HG02981 (cell line): Measurements from ENCODE around the gene USP9X.
"Not testable (repeated sequence)": the region's sequence is repeated elsewhere in the genome, so short reads cannot be mapped to it uniquely, and the experiment has no call there.

Experiments used
- ATAC-seq: cut with Tn5 transposase; IDR thresholded peaks from one replicate; pipeline ENCODE4 v1.9.1; 2021; ENCODE audit warnings: mild to moderate bottlenecking, moderate library complexity; ENCODE audit not compliant: unreplicated experiment

Gene USP9X, protein sequence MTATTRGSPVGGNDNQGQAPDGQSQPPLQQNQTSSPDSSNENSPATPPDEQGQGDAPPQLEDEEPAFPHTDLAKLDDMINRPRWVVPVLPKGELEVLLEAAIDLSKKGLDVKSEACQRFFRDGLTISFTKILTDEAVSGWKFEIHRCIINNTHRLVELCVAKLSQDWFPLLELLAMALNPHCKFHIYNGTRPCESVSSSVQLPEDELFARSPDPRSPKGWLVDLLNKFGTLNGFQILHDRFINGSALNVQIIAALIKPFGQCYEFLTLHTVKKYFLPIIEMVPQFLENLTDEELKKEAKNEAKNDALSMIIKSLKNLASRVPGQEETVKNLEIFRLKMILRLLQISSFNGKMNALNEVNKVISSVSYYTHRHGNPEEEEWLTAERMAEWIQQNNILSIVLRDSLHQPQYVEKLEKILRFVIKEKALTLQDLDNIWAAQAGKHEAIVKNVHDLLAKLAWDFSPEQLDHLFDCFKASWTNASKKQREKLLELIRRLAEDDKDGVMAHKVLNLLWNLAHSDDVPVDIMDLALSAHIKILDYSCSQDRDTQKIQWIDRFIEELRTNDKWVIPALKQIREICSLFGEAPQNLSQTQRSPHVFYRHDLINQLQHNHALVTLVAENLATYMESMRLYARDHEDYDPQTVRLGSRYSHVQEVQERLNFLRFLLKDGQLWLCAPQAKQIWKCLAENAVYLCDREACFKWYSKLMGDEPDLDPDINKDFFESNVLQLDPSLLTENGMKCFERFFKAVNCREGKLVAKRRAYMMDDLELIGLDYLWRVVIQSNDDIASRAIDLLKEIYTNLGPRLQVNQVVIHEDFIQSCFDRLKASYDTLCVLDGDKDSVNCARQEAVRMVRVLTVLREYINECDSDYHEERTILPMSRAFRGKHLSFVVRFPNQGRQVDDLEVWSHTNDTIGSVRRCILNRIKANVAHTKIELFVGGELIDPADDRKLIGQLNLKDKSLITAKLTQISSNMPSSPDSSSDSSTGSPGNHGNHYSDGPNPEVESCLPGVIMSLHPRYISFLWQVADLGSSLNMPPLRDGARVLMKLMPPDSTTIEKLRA (N-terminal part only)

DNA sequence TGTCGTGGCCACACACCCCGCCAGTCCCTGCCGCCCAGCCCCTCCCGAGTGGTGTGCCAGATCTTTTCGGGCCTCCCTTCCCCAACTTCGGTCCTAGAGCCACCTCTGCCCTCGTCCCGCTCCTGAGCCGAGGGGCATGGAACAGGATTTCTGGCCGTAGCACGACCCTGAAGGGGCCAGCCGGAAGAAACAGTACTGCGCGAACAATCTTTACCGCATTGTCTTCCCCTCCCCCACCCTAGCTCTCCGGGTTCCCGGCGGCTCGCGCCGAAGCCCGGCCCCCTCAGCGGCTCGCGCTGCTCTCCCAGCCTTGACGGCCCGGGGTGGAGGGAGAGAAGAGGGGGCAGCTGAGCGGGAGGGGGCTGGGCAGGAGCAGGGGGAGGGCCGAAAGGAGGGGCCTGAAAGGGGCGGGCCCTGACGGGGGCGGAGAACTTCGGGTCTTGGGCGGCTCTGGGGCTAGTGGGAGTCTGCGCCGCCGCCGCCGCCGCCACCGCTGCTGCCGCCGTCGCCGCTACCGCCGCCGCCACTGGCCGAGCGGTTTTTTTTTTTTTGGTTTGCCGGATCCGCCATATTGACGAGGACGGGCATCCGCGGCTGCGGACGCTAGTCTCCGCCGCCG, at the start of gene USP9X:
USP9X (plus strand) TSS at position 553 of the 619 bp plus-strand sequence. CDS start 38,184 bp downstream, outside the sequence.
- ATAC-seq: peak; percentile 55

DNA sequence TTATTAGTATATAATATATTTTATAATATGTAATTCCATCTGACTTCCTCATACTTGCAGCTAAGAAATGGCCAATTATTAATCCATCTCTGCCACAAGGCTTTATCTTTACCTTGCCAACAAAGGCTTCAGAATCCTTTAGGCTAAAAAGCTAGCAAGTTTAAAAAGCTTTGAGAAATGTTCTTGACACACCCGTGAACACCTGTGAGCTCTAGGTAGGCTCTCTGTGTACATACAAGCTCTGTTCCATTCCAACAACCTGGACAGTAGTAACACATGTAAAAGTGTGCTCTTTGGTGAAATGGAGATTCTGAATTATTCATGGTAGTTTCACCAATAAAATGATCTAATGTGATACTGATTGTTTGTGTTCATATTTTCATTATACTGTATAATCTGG, 49.7 kb upstream of the USP9X start:
- ATAC-seq: no peak

DNA sequence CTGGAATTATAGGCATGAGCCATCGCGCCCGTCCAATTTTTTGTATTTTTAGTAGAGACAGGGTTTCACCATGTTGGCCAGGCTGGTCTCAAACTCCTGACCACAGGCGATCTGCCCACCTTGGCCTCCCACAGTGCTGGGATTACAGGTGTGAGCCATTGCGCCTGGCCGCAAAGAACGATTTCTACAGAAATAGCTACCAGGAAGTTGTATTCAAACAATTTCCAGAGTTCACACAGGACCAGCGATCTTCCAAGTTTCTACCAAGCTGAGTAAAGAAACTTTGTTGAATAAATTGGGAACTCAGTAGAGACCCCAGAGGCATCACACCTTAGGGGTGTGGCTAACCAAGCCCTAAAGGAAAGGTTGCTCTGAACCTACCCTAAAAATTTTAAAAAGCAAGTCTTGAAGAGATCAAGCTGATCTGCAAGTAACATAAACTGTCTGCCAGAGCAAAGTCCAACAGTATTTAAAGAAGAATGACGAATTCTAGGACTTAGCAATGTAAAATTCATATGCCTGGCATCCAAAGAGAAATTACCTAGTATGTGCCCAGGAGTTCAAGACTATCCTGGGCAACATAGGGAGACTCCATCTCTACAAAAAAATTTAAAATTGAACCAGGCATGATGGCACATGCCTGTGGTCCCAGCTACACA, 48.4 kb upstream of the USP9X start:
- ATAC-seq: no peak

DNA sequence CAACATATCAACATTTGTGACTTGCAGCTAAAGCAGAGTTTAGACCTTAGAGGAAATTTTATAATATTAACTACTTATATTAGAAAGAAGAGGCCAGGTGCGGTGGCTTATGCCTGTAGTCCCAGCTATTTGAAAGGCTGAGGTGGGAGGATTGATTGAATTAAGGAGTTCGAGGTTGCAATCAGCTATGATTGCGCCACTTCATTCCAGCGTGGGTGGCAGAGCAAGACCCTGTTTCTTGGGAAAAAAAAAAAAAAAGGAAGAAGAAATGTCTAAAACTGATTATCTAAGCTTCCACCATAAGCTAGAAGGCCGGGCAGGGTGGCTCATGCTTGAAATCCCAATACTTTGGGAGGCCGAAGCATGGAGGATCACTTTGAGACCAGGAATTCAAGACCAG, 42.0 kb upstream of the USP9X start:
- no peak for ATAC-seq

DNA sequence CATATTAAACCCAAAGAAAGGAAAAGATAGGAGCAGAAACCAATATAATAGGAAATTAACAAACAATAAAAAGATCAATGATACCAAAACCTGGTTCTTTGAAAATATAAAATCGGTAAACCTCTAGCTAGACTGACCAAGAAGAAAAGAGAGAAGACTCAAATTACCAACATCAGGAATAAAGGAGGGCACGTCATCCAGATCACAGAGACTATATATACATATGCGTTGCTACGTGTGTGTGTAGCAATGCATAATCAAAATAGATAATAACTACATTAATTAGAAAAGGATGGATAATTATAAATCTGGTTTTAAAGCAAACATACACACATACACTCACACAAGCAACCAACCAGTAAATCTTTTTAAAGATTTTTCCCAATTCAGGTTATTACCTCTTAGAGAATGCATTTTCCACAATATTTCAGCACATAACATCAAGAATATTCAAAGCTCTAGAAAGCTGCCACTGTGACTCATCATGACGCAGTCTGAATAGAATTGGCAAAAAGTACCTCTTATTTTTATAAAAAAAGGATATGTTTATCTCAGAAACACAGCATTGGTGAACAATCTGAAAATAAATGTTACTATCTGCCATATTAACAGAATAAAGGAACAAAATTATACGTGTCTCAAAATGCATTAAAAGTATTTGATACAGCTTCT, 41.4 kb upstream of the USP9X start:
- ATAC-seq: no peak

DNA sequence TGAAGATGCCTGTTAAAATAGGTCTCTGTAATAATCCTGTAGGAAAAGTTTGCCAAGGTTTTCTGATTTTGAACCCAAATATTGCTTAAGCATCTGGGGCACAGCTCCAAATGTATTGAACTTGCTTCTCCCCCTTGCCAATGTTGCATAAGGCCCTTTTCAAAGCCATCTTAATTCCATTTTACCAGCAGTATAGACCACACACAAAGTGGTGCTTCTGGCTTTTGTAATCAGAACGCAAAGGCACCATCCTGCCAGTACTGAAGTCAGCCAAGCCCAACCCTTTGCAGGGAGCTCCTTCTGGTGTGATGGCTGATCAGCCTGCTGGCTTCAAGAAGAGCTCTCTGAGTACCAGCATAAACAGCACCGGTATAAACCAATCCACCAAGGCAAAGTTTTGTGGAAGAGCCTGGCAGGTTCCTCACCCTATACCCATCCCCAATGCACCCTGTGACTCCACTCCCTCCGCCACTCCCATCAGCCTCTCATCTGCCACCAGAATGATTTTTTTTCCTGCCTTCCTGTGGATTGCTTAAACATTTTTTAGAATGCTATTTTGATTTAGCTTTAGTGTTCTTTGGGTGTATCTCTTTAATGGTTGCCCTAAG, 39.2 kb upstream of the USP9X start:
- no peak for ATAC-seq

DNA sequence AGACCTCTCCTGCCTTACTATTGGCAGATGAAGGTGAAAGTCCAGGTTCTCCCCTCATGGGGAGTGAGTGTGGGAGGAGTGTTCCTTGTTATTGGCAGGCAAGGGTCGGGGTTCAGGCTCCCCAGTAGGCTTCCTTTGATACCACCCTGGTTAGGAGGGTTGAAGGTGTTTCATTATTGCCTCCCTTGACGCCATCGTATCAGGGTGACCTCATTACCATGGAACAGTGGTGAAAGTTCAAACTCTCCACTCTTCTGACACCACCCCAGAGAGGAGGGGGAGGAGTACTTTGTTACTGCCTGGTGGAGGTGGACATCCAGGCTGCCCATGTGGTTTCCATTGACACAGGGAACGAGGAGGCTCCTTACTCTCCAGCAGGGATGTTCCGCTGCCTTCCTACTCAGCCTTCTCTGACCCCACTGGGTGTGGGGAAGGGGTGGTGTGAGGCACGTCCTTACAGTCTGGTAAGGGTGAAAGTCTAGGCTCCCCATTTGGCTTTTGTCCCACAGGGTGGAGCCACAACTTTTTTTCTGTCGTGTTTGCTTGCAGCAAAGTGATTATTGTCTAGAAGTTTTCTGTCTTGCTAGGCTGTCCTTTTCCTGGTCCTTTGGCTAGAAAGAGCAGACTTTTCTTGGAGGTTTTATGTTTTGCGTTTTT, 37.2 kb upstream of the USP9X start:
- ATAC-seq: no peak

DNA sequence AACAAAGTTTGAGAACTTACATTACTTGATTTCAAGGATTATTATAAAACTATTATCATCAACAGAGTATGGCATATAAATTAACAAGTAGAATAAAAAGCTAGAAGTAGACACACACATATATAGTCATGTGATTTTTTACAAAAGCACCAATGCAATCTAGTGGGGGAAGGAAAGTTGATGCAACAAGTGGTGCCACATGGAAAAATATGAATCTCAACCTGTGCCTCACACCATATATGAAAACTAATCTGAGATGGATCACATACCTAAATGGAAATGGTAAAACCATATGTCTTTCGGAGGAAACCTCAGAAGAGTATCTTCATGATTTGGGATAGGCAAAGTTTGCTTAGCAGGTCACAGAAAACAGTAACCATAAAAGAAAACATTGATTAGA, 34.9 kb upstream of the USP9X start:
- no peak for ATAC-seq

DNA sequence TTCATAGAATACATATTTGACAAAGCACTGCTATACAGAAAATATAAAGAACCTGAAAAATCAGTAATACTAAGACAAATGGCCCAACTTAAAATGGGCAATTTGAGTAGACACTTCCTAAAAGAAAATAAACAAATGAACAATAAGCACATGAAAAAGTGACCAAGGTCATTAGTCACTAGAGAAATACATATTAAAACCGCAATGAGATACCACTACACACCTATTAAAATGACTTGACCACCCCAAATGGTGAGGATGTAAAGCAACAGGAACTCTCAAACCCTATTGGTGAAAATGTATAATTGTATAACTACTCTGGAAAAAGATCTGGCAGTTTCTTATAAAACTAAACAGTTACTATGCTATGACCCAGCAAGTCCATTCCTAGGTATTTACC, 34.0 kb upstream of the USP9X start:
- no peak for ATAC-seq

DNA sequence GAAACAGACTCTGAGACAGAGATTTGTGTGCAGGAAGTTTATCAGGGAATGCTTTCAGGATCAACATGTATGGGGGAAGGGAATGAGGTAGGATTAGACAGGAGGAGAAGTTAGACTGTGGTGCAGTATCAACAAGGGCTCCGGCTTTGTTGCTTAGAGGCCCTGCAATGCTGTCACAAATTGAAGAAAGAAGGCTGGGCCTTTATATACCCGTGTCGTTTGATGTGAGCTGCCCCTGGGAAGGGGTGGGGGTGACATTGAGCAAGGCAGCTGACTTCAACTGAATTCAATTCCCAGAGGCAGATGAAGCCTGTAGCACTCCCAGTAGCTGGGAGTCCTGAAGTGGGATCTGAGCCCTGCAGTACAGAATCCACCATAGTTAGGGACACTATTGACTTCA, 29.5 kb upstream of the USP9X start:
- no peak for ATAC-seq

DNA sequence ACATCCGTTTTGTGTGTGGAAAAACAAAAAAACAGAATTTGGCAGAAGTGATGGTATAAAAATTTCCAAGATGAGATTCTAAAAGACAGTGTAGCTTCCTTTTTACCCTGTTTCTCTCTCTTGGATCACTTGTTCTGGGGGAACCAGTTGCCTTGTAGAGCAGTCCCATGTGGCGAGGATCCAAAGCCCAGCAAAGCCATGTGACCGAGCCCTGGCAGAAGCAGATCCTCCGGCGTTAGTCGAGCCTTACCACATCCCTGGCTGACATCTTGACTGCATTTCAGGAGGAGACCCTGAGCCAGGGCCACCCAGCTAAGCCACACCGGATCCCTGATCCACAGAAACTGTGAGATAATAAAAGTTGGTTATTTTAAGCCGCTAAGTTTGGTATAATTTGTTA, 22.0 kb upstream of the USP9X start:
- ATAC-seq: not testable (repeated sequence)

DNA sequence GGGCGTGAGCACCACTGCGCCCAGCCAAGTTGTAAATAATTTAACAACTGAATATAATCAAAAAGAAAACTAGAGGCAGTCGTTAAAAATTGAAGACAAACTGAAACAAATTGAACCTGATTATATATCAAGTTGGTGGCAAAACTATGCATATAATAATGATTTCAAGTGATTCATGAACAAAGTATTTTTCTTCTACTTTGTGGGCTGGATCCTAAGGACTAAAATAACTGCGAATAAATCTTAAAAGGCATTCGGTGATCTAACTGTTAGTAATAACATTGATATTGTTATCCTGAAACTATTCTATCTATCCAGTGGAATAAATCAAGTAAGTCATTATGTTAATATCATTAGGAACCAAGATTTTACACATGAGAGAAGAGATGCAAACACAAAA, 21.2 kb upstream of the USP9X start:
- ATAC-seq: no peak

DNA sequence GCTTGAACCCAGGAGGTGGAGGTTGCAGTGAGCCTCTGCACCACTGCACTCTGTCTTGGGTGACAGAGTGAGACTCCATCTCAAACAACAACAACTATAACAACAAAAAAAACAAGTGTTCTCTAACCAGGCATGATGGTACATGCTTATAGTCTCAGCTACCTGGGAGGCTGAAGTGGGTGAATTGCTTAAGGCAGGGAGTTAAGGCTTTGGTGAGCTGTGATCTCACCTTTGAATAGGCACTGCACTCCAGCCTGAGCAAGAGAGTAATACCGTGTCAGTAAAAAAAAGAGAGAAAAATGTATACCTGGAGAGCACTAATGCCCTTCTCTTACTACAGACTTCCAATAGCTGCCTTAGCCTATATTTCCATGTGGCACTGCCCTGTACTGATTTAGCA, 18.9 kb upstream of the USP9X start:
- ATAC-seq: no peak

DNA sequence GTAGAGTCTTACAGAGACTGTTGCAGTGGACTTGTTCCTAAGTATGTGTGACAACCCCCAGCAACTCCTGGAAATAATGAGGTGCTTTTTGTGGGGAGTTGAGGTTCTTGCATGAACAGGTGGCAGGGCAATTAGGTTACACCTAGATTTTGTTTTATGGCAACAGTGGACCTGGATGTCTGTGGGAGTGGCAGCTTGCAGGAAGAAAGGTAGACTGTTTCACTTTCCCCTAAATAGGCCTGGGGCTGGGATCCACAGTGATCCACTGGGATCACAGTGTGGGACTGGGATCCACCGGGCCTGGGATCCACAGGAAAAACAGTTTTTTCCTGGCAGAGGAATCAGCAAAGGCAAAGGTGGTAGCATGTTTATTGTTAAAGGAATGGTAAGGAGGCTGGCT, 18.3 kb upstream of the USP9X start:
- no peak for ATAC-seq

DNA sequence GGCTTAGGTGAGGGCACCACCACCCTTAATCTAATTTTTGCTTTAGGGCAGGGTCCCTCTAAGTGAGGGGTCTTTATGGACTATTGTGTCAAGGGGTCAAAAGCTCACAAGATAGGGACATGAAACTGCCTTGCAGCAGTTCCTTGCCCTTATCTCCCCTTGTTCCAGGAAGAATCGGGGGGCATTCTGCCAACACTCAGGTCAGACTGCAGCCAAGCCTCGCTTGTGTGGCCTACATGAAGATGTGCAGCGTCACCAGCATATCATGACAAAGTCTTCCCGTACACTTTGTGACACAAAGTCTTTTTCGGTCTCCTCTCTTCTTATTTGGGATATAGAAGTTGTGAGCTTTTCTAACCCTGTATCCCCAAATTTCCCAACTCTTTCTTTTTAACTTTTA, 17.5 kb upstream of the USP9X start:
- ATAC-seq: no peak

DNA sequence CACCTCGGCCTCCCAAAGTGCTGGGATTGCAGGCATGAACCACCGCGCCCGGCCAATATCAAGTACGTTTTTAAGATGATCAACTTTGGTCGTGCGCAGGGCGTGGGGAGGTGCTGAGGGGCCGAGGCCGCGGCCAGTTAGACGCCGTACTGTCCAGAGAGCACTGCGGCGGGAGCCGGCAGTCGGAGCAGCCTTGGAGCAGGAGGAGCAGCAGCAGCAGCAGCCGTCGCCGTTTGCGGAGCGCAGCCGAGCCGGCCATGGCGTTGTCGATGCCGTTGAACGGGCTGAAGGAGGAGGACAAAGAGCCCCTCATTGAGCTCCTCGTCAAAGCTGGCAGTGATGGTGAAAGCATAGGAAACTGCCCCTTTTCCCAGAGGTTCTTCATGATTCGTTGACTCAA, 8.5 kb upstream of the USP9X start:
- ATAC-seq: no peak

DNA sequence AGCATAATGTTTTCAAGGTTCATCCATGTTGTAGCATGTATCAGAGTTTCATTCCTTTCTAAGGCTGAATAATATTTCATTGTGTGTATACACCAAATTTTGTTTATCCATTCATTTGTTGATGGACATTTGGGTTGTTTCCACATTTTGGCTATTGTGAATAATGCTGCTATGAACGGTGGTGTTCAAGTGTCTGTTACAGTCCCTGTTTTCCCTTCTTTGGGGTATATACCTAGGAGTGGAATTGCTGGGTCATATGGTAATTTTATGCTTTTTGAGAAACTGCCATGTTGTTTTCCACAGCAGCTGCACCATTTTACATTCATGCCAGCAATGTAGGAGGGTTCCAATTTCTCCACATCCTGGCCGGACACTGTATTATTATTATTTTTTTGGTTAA, 3.4 kb upstream of the USP9X start:
- no peak for ATAC-seq

DNA sequence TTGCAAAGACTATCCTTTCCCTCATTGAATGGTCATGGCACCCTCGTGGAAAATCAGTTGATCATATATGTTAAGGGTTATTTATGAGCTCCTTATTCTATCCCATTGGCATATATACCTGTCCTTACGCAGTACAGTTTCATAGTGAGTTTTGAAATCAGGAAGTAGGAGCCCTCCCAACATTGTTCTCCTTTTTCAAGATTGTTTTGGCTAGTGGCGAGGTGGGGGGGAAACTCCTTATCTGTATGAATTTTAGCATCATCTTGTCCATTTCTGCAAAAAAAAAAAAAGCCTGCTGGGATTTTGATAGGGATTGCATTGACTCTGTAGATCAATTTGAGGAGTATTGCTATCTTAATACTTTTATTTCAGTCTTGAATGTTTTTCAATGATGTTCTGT, 2.5 kb upstream of the USP9X start:
- ATAC-seq: no peak
